ENCODE data around the gene CCR2.

CCR2 gene

DNA sequence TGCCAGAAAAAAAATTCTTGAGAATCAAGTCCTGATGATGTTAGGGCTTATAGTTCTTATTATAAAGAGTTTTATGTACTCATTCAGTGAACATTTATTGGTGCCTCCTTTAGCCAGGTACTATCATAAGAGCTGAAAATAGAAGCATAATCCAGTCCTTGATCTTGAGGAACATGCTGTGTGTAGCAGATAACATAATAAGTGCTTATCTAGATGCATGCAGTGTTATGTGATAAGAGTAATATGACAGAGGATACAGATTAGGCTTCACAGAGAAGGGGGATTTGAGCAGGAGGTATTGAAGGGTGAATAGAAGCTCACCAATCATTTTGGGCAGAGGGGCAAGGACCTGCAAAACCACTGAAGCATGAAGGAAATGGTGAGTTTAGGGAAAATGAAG, 1.1 kb downstream of the CCR2 start:
- DNase-seq = no peak

- DNase-seq = no peak
Measured at GRCh38 chr3:46356276-46356675, 2.4 kb downstream of the CCR2 start.

DNA sequence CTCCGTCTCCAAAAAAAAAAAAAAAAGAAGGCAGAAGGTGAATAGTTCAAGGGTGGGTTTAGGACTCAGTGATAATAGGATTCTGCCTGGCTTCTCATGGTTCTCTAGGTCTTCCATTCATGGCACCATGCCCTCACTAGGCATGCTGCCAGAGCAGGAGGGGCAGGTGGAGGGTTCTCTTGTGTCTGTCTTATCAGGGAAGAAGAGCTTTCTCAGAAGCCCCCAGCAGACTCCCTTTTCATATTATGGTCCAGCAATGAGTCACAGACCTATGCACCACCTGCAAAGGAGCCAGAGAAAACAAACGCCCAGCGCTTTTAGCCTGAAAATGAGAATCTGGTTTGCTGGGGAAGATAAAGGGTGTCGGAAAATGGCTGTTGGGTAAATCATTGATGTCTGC, 3.0 kb downstream of the CCR2 start:
- DNase-seq = no peak

GRCh38 chr3:46358466-46358865, 4.6 kb downstream of the CCR2 start:
- DNase-seq = no peak

DNA sequence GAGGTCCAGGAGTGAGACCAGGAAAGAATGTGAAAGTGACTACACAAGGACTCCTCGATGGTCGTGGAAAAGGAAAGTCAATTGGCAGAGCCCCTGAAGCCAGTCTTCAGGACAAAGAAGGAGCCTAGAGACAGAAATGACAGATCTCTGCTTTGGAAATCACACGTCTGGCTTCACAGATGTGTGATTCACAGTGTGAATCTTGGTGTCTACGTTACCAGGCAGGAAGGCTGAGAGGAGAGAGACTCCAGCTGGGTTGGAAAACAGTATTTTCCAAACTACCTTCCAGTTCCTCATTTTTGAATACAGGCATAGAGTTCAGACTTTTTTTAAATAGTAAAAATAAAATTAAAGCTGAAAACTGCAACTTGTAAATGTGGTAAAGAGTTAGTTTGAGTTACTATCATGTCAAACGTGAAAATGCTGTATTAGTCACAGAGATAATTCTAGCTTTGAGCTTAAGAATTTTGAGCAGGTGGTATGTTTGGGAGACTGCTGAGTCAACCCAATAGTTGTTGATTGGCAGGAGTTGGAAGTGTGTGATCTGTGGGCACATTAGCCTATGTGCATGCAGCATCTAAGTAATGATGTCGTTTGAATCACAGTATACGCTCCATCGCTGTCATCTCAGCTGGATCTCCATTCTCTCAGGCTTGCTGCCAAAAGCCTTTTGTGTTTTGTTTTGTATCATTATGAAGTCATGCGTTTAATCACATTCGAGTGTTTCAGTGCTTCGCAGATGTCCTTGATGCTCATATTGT, 6.0 kb downstream of the CCR2 start:
- DNase-seq = peak; percentile 36

- DNase-seq = peak; percentile 14
Measured at GRCh38 chr3:46360907-46361306, 7.0 kb downstream of the CCR2 start.

DNA sequence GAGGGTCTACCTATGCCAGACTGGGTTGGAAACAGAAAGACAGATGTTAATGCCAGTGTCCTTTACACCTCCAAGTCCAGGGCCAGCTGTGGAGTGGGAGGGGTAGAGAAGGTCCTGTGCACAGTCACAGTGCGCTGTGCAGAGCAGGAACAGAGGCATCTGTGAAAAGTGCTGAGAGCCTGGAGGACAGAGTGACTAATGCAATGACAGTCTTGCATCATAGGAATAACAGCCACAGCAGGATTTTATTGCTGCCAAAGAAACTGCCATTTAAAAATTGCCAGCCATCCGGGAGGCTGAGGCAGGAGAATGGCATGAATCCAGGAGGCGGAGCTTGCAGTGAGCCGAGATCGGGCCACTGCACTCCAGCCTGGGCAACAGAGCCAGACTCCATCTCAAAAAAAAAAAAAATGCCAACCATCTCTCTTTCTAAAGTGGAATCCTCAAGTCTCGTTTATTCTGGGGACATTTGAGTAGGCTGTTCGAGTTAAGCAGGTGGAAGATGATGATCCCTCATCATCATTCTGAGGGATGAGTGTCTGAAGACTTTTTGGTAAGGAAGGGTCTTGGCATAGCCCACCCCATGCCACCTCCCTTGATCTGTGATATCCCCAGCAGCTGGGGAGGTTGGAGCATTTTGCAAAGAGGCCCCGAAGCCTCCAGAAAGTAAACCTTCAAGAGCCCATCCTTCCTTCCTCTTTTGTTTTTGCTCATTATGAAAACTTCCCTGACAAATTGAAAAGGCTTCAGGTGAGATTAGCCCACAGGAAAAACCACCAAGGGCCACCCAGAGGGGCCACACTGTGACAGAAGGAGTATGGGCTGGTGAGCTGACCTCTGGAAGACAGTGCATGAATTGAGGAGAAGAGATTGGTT, 7.7 kb downstream of the CCR2 start:
- DNase-seq = peak; percentile 48

DNA sequence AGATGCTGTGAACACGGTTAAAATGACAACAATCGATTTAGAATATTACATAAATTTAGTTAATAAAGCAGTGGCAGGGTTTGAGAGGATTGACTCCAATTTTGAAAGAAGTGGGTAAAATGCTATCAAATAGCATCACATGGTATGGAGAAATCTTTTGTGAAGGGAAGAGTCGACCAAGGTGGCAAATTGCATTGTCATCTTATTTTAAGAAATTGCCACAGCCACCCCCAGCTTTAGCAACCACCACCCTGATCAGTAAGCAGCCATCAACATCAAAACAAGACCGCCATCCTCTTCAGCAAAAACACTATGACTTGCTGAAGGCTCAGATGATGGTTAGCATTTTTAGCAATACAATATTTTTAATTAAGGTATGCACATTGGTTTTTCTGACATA, 11.1 kb downstream of the CCR2 start:
- DNase-seq = no peak

DNA sequence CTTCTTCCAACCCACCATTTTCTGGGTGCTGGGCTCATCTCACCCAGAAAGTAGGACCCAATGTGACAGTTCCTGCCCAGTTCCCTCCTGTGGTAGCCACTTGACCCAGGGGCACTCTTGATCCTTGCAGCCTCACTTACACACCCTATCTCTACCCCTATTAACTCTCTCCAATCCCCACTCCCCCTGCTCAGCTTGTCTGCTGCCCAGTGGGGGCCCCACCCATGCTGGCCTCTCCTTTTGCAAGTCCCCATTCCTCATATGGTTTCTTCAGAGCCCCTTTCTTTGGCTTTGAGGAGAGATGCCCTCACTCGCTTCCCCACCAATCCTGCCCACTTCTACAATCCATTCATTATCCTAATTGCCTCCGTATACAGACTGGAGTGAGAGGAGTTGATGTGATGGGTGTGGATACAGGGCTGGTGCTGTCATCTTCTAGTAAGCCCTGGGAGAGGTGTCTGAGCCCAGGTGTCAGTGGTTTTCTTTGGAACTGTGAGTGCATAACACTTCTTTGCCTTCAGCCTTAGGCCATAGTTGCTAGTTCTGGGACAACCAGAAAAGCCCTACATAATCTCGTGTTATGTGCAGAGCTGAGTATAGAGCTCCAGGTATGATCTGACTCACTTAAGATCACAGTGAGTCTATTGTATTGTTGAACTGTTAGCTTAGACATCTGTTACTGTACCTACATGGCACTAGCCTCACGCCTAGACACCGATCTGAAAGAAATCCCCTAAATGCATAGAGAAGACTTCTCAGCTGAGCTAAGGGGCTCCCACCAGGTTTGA, 12.0 kb downstream of the CCR2 start:
- no peak for DNase-seq

DNA sequence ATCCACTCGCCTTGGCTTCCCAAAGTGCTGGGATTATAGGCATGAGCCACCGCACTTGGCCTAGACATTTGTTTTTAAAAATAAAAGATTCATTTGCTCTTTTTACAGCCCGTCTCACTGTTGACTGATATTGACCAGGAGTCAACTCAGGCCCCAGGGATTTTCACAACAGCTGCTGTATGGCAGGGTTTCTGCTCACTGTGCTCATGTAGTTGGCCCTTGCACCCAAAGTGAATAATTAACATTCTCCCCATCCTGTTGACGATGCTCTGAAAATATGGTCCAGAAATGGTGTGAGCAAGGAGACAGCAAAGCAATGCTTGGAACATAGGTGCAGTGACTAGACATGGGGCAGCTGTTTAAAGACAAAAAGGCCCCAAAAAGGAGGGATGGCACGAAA, 13.9 kb downstream of the CCR2 start:
- no peak for DNase-seq

DNA sequence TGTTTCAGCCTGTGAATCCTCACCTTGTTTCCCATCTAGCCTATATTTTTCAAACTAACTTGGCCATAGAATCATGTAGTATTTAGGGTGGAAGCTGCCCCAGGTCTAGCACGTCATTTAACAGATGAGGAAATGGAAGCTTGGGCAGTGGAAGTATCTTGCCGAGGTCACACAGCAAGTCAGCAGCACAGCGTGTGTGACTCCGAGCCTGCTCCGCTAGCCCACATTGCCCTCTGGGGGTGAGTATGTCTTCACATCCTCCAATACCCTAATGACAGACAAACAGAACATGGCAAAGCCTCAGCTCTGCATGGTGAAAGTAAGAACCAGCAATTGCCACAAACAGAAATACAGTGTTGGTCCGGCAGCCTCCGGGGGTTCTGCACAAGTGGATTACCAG, 14.7 kb downstream of the CCR2 start:
- DNase-seq = no peak

GRCh38 chr3:46369151-46369550, 15.2 kb downstream of the CCR2 start:
- DNase-seq = no peak

DNA sequence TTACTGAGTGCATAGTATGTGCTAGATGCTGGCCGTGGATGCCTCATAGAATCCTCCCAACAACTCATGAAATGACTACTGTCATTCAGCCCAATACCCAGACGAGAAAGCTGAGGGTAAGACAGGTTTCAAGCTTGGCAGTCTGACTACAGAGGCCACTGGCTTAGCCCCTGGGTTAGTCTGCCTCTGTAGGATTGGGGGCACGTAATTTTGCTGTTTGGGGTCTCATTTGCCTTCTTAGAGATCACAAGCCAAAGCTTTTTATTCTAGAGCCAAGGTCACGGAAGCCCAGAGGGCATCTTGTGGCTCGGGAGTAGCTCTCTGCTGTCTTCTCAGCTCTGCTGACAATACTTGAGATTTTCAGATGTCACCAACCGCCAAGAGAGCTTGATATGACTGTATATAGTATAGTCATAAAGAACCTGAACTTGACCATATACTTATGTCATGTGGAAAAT, 15.8 kb downstream of the CCR2 start:
- no peak for DNase-seq

- no peak for DNase-seq
Measured at GRCh38 chr3:46370839-46371518, 17.1 kb downstream of the CCR2 start, which contains the start of gene CCR5. TSS of gene CCR5 (plus strand) at chr3:46370946. CDS start at chr3:46372903, 1,957 bp downstream.

DNA sequence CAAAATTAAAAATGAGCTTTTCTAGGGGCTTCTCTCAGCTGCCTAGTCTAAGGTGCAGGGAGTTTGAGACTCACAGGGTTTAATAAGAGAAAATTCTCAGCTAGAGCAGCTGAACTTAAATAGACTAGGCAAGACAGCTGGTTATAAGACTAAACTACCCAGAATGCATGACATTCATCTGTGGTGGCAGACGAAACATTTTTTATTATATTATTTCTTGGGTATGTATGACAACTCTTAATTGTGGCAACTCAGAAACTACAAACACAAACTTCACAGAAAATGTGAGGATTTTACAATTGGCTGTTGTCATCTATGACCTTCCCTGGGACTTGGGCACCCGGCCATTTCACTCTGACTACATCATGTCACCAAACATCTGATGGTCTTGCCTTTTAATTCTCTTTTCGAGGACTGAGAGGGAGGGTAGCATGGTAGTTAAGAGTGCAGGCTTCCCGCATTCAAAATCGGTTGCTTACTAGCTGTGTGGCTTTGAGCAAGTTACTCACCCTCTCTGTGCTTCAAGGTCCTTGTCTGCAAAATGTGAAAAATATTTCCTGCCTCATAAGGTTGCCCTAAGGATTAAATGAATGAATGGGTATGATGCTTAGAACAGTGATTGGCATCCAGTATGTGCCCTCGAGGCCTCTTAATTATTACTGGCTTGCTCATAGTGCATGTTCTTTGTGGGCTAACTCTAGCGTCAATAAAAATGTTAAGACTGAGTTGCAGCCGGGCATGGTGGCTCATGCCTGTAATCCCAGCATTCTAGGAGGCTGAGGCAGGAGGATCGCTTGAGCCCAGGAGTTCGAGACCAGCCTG, 17.8 kb downstream of the CCR2 start:
- DNase-seq = no peak

- DNase-seq = no peak
Measured at GRCh38 chr3:46372492-46373359, 18.8 kb downstream of the CCR2 start.

DNA sequence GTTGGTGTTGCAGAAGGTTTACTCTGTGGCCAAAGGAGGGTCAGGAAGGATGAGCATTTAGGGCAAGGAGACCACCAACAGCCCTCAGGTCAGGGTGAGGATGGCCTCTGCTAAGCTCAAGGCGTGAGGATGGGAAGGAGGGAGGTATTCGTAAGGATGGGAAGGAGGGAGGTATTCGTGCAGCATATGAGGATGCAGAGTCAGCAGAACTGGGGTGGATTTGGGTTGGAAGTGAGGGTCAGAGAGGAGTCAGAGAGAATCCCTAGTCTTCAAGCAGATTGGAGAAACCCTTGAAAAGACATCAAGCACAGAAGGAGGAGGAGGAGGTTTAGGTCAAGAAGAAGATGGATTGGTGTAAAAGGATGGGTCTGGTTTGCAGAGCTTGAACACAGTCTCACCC, 20.8 kb downstream of the CCR2 start:
- DNase-seq = no peak

DNA sequence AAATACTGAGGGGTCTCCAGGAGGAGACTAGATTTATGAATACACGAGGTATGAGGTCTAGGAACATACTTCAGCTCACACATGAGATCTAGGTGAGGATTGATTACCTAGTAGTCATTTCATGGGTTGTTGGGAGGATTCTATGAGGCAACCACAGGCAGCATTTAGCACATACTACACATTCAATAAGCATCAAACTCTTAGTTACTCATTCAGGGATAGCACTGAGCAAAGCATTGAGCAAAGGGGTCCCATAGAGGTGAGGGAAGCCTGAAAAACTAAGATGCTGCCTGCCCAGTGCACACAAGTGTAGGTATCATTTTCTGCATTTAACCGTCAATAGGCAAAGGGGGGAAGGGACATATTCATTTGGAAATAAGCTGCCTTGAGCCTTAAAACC, 21.3 kb downstream of the CCR2 start:
- no peak for DNase-seq

GRCh38 chr3:46375814-46376213, 21.9 kb downstream of the CCR2 start:
- DNase-seq = no peak

- peak; percentile 37 for DNase-seq
Measured at GRCh38 chr3:46378426-46378942, 24.6 kb downstream of the CCR2 start.

Data from fibroblast of skin of right biceps (primary cell).